Posterior cingulate gyrus (tissue), 11 donors: ENCODE data around the gene ZNF711.
"Not testable (repeated sequence)": the region's sequence is repeated elsewhere in the genome, so short reads cannot be mapped to it uniquely, and the experiment has no call there.

Experiments
- DNase-seq, 10 donors: peaks; one replicate each; pipeline versions ENCODE4 v3.0.0 to v3.0.0-alpha.2; 2020 to 2021; ENCODE audit warnings: mixed read lengths in 3 of 10
- intact Hi-C: fragments of 100-400 bp; cut with DNase I; formaldehyde crosslinking; loops from one replicate; pipeline ENCODE4 v1.15.1; 2023

The ZNF711 gene

DNA sequence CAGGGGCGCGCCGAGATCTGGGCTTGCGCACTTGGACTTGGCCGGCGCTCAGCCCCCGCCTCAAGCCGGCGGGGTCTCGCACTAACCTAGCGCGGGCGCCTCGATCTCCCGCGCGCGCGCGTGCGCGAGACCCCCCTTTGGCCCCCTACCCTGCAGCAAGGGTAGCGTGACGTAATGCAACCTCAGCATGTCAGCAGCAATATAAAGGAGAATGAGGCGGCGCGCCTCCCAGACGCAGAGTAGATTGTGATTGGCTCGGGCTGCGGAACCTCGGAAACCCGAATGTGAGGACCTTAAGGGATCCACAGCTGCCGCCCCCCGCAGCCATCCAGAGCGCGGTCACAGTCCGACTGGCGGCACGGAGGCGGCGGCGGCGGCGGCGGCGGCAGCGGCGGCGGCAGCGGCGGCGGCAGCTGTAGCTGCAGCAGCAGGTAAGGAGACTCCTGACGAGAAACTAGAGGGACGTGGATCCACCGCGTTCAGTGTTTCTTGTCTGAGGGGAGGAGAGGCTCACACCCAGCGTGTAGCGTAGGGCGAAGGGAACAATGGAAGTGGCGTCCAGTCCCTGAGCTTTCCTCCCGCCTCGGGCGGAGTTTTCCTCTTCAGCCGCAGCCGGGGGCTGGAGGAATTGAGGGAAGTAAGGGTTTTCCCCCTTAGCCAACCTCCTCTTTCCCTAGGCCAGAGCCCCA, at the start of gene ZNF711, which contains the start of gene SATL1:
ZNF711 (plus strand) TSS at position 231 of the 689 bp plus-strand sequence. CDS start 3,582 bp downstream, outside the sequence.
SATL1 (minus strand) TSS at position 19 of the 689 bp plus-strand sequence. CDS start 134,811 bp downstream, outside the sequence.
- peak in 9 of 10 donors; percentile 38 to 93 (median 57) for DNase-seq

DNA sequence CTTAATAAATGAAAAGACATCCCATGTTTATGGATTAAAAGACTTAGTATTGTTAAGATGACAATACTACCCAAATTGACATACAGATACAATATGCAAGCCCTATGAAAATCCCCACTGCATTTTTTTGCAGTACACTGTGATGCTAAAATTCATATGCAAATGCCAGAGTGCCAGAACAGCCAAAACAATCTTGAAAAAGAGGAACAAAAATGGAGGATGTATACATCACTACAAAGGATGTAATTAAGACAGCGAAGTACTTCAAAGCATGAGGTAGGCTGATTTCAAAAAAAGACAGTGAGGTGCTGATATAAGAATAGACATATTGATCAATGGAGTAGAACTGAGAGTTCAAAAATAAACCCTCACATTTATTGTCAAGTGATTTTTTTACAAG, 47.5 kb upstream of the ZNF711 start:
- intact Hi-C loops = no loop called here
- no peak for DNase-seq

More for the DNA sequence above, at the start of gene ZNF711, which contains the start of gene SATL1:
- intact Hi-C loops = no loop called here

DNA sequence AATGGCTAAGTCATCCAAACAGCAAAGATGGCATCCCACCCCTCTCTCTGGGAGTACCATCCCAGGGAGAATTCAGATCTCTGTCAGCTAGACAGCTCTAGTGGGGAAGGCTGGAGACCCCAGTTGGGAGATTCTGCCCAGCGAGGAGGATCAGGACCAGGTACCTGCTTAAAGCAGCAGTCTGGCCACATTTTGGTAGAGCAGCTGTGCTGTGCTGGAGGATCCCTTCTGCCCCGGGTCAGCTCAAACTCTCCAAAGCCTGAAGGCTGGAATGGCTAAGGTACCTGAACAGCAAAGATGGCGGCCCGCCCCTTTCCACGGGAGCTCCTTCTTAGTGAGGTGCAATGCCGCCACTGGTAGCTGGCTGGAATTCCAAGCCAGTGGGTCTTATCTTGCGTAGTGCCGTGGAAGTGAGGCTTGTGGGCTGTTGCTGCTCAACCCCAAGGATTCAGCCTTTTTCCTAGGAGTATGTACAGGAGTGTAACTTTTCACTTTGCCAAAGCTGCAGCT, 40.3 kb upstream of the ZNF711 start:
- intact Hi-C loops = no loop called here
- DNase-seq = peak in 2 of 10 donors; percentile 78 to 79

DNA sequence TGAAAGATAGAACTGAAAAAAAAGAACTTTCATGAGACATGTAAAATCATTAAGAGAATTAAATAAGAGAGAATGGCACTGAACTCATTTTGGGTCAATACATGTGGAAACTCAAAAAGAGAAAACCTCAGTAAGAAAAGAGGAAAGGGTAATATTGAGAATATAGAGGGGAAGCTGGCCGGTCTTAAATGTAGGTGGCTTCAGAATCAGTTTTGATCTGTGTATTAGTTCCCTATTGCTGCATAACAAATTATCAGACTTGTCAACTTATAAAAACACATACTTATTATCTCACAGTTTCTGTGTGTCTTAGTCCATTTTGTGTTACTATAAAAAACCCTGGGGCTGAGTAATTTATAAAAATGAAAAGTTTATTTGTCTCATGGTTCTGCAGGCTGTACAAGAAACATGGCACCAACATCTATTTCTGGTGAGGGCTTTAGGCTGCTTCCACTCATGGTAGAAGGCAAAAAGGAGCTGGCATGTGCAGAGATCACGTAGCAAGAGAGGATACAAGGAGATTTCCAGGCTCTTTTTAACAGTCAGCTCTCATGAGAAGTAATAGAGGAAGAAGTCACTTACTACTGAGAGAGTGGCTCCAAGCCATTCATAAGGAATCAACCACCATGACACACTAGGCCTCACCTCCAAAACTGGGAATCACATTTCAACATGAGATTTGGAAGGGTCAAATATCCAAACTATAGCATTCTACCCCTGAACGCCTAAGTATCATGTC, 29.8 kb upstream of the ZNF711 start:
- no peak for DNase-seq
- intact Hi-C loops = no loop called here

DNA sequence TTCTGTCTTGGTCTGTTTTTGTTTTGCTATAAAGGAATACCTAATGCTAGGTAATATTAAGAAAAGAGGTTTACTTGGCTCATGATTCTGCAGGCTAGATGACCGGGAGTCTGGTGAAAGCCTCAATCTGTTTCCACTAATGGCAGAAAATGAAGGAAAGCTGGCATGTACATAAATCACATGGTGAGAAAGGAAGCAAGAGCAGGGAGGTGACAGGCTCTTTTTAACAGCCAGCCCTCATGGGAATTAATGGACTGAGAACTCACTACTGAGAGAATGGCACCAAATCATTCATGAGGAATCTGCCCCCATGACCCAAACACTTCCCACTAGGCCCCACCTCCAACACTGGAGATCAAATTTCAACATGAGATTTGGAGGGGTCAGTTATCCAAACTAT, 27.8 kb upstream of the ZNF711 start:
- no peak for DNase-seq
- intact Hi-C loops = no loop called here

DNA sequence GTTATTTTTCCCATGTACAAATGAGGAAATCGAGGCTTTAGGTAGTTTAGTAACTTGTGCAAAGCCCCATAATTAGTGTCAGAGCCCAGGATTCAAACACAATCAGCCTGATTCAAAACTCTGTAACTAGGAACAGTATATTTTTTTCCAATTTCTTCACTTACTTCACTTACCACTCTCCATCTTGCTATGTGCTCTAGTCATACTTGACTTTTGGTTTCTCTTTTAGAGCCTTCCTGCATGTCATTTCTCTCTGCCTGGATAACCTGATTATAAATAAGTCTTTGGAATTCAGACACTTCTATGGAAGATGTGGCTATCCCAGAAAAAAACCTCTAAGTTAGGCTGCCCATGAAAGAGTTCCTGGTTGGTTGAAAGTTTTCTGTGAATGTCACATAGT, 22.4 kb upstream of the ZNF711 start:
- DNase-seq = no peak
- intact Hi-C loops = no loop called here

DNA sequence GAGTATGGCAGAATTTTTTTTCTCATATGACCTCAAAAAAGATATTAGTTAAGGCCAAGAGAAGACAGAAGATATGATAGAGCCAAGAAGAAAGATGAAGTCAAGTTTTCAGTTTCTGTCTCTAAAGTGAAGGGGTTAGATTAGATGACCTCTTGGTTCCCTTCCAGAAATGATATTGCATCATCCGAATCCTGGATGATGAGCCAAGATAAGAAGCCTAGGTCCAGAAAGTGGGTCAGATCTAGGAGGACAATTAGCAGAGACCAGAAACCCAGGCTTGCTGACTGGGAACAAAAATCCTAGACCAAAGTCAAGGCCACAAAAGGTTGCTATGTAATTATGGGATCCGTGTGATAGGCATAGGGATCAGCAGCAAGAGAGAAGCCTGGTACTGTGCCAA, 20.4 kb upstream of the ZNF711 start:
- intact Hi-C loops = no loop called here
- no peak for DNase-seq

DNA sequence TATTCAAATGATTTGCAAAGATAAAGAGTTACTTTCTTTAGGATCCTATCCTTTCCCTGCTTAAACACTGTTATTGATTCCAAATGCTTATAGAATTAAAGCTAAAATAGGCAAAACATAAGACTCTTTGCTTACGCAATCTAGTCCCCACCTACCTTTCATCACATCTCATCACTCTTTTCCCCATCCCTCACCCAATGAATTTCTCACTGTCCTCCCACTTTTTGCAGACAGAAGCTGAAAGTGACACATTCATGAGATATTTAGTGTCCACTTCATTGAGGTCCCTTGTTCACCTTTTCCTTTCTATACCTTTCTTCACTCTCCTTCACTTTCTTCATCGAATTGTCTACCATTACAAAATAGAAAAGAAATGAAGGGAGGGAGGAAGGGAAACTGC, 636 bp upstream of the ZNF711 start:
- intact Hi-C loops = no loop called here
- DNase-seq = no peak

DNA sequence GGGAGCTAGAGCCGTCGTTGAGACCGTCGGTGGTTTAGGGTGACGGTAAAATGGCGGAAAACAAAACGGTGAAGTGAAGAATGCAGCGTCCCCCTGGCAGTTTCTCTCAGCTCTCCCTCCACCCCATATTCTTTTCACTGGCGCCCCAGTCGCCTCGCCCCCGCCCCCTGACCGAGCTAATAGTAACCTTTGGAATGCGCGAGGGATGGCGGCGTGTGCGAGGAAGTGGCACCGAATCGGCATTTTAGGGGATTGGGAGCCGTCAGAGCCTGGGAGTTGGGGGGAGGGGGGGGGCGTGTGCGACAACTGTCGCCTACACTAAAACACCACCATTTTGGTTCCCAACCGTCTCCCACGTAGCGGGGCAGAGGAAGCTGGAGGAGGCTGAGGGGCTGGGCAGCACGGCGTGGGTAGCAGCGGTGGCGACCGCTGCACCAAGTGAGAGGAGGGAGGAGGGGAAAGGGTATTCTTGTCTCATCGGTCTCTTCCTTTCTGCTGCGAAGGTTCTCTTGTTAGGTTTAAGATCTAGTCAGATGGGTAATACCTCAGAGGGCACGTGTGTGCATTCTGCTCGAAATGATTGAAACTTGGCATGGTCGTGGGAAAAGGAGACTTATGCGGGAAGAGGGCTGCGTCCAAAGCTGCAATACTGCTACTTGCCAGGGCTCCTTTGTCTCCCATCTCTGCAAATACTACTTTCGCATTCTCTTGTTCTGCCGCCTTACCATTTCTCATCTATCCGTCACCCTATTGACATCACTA, 840 bp downstream of the ZNF711 start:
- intact Hi-C loops = no loop called here
- peak in 6 of 10 donors; percentile 5 to 70 (median 32) for DNase-seq

DNA sequence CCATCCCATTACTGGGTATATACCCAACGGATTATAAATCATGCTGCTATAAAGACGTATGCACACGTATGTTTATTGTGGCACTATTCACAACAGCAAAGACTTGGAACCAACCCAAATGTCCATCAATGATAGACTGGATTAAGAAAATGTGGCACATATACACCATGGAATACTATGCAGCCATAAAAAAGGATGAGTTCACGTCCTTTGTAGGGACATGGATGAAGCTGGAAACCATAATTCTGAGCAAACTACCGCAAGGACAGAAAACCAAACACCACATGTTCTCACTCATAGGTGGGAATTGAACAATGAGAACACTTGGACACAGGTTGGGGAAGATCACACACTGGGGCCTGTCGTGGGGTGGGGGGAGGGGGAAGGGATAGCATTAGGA, 41.5 kb downstream of the ZNF711 start:
- intact Hi-C loops, DNase-seq: not testable (repeated sequence)

DNA sequence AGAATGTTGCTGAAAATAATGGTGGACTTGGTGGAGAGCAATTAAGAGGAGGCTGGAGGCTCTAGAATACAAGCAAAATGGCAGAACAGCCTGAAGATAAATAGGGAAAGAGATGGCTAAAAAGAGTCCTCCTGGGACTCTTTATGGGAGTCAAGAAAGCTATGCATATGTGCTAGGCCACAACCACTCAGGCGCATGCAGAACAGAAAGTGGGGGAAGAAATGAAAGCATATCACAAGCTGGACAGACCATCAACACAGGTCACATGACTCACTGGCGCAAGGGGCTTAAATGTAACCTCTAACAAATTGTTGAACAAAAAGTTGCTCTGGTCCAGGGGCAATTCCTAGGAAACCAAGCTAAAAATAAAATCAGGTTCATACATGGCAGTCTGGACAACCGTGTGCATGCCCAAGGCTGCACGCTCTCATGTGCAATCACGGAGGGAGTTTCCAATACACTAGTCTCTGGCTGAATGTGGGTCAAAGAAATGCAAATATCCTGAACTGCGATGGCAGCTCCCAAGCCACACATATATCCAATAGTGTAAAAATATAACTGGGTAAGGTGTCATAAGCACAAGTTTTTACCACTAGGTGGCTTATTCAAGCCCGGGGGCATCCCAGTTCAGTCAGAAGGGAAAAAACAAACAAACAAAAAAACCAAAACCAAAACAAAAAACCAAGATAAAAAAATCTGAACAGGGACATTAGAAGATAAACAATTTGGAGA, 45.4 kb downstream of the ZNF711 start:
- intact Hi-C loops = no loop called here
- DNase-seq = no peak

DNA sequence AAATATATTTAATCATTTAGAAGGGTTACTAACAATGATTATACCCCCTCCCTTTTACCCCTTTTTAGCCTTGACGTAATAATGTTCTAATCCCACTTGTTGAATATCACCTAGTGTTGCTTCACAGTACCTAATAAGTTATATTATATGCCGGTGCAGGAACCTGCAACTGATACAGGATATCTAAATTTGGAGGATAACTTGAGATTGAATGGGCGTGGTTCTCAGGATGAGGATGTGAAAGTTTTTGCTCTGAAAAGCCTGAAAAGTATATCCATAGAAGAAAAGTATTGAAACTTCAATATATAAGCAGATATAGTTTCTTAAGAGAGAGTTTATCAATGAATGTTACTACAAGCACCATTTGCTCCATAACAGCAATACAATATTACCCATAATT, 59.8 kb downstream of the ZNF711 start:
- DNase-seq = no peak
- intact Hi-C loops = no loop called here

DNA sequence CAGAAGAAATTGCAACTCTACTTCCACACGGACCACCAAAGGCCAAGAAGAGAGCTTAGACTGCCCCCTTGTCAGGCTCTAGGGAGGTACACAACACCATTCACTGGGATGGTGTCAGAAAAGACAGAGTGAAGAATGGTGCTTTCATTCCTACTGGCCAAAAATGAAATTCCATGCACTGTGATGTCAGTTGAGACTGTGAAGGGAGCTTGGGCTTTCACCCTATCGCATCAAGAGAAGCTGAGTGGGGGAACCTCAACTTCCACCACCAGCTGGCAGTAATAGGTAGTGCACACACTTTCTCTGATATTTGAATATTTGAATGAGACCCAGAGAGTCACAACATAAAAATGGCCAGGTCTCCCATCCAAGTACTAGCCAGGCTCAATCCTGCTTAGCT, 65.9 kb downstream of the ZNF711 start:
- intact Hi-C loops = no loop called here
- DNase-seq = no peak

DNA sequence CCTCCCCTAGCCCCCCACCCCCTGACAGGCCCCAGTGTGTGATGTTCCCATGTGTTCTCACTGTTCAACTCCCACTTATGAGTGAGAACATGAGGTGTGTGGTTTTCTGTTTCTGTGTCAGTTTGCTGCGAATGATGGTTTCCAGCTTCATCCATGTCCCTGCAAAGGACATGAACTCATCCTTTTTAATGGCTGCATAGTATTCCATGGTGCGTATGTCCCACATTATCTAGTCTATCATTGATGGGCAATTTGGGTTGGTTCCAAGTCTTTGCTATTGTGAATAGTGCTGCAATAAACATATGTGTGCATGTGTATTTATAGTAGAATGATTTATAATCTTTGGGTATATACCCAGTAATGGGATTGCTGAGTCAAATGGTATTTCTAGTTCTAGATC, 67.6 kb downstream of the ZNF711 start:
- intact Hi-C loops, DNase-seq: not testable (repeated sequence)
